SK-N-MC (cell line): Measurements from ENCODE around the gene SEMA3C.

Experiments used
- EZH2 ChIP-seq: fragments of 200-600 bp; sonication (generic); IDR thresholded peaks from one replicate; pipeline ENCODE4 v1.6.1; 2017; ENCODE audit warnings: antibody characterized with exemption
- POLR2AphosphoS5 ChIP-seq: IDR thresholded peaks from 2 replicates; pipeline ENCODE4 v1.6.1; 2012; ENCODE audit warnings: mild to moderate bottlenecking, low read depth, low read length, borderline replicate concordance

- TF ChIP-seq POLR2AphosphoS5, result no peak
- TF ChIP-seq EZH2, result no peak
Measured at GRCh38 chr7:80924090-80924489, 5.2 kb upstream of the SEMA3C start.
